Esophagus squamous epithelium (tissue), 4 donors: Measurements from ENCODE around the gene NPAS2.

Experiments
- CTCF ChIP-seq, 6 experiments: fragments of 450-650 bp in 4 of 6; fragments of 200-600 bp in 2 of 6; sonication (generic) in 2 of 6; IDR thresholded peaks; one replicate each; pipeline ENCODE4 v1.5.1; 2016 to 2019; ENCODE audit warnings: antibody characterized with exemption in 6 of 6, mild to moderate bottlenecking in 4 of 6, moderate library complexity in 4 of 6
- POLR2A ChIP-seq, 4 donors: fragments of 450-650 bp; IDR thresholded peaks; one replicate each; pipeline ENCODE4 v1.6.1; 2017; ENCODE audit warnings: antibody characterized with exemption in 4 of 4, mild to moderate bottlenecking in 4 of 4, moderate library complexity in 3 of 4

DNA sequence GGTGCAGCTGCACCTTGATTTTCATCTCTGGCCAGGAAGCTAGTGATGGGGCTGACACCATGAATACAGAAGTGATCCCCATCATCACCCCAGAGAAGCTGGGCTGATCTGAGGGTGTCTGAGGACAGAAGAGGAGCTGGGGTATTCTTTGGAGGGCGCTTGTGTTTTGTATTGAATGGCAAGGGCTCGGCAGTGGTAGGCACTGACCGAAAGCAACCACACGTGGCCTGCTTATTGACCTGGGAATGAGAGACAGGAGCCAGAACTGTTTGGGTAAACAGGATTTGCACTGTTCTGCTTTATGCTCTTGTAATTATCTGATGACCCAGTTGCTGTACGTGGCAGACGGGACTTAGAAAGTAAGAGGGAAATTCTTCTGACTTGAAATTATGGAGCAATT lies 119.5 kb downstream of the NPAS2 start:
- TF ChIP-seq CTCF (IDR thresholded peaks at IDR 0.05) (no peak), POLR2A (IDR thresholded peaks at IDR 0.05) (no peak)
